GM13976 (cell line): ENCODE data around the gene GMNN.

Experiments used
- DNase-seq: peaks from one replicate; pipeline ENCODE4 v3.0.0; 2012; ENCODE audit warnings: low spot score
- in situ Hi-C: fragments of 300-500 bp; cut with MboI; formaldehyde crosslinking; loops from one replicate; pipeline ENCODE4 v1.12.0; 2022; ENCODE audit warnings: low sequenced_read_pairs, mixed read lengths, inconsistent platforms; ENCODE audit not compliant: unreplicated experiment
- TF ChIP-seq, protein P1 (sequence below): IDR thresholded peaks from 2 replicates; pipeline ENCODE4 v1.5.1; 2012; ENCODE audit warnings: borderline replicate concordance, mild to moderate bottlenecking; ENCODE audit not compliant: insufficient read depth; ENCODE audit errors: extremely low read depth, missing control alignments, control extremely low read depth

The GMNN gene

DNA sequence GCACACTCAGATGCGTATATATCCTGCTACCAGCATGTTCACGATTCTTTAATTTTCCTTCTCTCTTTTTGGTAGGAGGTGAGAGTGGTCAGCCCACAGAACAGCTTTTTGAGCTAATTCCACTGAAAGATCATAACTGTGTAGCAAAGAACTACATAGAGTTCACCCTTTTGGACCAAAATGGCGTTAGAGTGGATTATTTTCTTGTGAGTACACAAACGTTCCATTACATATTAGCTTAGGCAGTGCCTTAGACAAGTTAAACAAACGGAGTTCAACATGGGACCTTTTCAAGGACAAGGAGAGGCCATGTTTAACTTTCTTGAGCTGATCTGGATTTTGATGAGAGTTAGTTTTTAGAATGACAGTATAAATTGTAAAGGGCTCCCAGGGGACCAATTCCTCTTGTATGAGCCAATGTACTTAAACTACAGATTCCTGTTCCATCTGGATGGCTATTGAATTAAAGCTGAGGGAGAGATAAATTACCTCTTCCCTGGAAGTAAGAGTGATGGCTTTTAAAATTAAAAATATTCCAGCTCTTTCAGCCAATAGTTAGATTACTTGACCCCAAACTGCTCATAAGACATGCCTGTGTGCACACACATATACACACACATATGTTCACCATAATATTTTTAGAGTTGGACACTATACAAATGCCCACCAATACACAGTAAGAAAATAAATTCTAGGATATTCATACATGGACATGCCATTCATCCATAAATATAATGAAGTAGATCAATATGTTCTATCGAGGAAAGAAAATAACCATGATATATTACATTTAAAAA lies 49.6 kb downstream of the GMNN start:
- in situ Hi-C loops: no loop called here
- TF ChIP-seq, protein P1, sequence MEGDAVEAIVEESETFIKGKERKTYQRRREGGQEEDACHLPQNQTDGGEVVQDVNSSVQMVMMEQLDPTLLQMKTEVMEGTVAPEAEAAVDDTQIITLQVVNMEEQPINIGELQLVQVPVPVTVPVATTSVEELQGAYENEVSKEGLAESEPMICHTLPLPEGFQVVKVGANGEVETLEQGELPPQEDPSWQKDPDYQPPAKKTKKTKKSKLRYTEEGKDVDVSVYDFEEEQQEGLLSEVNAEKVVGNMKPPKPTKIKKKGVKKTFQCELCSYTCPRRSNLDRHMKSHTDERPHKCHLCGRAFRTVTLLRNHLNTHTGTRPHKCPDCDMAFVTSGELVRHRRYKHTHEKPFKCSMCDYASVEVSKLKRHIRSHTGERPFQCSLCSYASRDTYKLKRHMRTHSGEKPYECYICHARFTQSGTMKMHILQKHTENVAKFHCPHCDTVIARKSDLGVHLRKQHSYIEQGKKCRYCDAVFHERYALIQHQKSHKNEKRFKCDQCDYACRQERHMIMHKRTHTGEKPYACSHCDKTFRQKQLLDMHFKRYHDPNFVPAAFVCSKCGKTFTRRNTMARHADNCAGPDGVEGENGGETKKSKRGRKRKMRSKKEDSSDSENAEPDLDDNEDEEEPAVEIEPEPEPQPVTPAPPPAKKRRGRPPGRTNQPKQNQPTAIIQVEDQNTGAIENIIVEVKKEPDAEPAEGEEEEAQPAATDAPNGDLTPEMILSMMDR: no peak
- DNase-seq: no peak

DNA sequence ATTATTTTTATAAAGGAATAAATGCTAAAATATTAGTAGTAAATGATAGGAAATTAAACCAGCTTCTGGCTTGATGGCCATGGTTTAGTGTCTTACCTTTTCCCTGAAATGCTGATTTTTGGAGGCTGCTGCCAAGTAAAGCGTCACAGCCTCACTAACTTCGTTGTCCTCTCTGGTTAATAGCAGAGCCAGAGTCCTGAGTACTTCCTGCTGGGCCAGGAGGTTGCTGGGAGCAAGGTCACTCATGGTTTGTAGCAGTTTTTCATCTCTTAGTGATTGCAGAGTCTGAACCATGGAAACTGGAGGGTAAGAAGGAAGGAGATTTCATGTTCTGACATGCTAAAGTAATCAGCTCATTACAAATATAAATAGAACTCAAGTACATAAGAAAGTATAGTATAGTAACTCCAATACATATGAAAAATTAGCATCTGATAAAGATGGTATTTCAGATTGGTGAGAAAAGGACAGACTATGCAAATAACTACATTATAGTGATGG lies 50.4 kb downstream of the GMNN start:
- in situ Hi-C loops: no loop called here
- DNase-seq: no peak
- TF ChIP-seq, protein P1: no peak

DNA sequence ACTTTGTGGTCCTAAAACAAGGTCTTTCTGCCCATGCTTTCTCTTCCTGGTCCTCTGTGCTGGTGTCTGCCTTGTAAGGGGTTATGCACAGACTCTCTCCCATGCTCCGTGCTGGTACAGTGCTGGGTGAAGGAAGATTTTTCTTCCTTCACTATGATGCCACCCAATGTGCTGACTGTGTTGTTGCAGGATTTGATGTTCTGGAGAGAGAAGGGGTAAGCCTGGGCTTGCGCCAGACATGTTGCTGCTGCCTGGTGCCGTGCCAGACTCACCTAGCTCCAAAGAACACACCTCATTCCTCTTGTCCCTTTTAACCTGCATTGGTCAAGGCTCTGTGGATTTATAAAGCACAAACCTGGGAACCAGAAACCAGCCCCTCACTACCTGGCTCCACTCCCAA lies 52.4 kb downstream of the GMNN start:
- TF ChIP-seq, protein P1: no peak
- in situ Hi-C loops: no loop called here
- no peak for DNase-seq

DNA sequence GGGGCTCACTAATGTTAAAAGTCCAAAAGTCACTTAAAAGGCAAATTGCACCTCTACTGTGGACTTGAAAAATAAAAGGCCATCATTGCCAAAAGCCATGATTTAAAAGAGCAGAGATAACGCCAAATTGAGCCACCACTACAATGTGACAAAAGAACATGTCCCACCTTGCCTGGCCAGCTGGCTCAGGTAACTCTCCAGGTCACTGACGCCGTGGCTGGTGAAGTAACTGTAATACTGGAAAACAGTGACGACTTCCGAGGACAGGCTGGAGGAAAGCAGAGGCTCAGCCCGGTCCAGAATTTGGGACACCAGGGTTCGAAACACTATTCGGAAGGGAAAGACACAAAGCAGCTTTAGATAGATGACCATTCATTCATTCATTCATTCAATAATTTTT lies 53.2 kb downstream of the GMNN start:
- TF ChIP-seq, protein P1: no peak
- in situ Hi-C loops: no loop called here
- DNase-seq: no peak

DNA sequence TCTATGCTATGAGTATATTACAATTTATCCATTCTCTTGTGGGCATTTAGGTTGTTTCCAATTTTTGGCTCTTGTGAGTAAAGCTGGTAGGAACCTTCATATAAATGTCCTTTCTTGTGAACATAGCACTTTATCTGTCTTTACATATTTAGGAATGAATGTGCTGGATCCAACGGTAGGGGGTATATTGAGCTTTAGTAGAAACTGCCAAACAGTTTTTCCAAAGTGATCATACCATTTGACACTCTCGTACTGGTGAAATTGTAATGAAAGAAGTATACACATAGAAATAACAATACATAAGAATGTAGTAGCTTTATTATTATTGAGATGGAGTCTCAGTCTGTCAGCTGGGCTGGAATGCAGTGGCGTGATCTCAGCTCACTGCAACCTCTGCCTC lies 54.9 kb downstream of the GMNN start:
- in situ Hi-C loops: no loop called here
- TF ChIP-seq, protein P1: no peak
- DNase-seq: no peak

DNA sequence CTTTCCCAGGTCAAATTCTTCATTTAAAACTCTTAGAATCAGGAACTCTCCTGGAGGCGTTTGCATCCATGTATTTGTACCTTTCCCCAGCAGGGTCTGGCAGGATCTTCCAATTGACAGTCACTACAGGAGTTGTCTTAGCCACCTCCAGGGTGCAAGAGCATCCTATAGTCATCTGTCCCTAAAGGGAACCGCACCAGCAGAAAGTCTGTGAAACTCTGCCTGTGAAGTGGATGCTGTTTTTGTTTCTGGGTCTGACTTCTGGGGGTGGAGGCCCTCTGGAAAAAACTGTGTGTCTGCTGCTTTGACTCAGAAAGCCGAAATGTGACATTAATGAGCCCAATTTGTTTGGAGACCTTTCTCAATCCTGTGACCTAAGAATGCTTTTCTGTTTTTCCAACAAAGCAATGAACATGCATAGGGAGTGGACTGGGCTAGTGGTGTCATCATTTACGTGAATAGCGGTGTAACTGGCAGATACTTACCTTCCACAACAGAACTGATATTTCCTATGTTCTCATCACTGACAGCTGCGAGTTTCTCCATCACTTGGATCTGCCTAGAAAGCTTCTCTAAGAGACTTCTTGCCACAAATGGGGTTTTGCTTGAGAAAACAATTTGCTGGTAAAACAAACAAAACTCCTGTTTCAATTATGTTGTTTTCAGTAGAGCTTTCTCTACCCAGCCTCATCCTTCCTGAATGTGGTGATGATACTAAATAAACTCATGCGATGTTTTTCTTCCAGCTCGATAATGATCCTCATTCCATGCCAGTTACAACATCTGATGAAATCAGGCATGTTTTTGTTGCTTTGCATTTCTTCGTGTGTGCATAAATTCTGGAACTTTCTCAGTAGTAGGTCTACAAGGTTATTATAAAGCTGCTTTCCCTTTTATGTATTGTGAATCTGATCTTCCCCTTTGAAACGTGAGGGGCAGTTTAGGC lies 57.3 kb downstream of the GMNN start:
- in situ Hi-C loops: no loop called here
- DNase-seq: no peak
- TF ChIP-seq, protein P1: no peak
